HG02981 (cell line): ENCODE results near the gene IMMP2L.
A peak's percentile ranks its signal among the peaks of the same experiment; 100 is the strongest.

Experiments used
- ATAC-seq: cut with Tn5 transposase; IDR thresholded peaks from one replicate; pipeline ENCODE4 v1.9.1; 2021; ENCODE audit warnings: mild to moderate bottlenecking, moderate library complexity; ENCODE audit not compliant: unreplicated experiment

The IMMP2L gene

GRCh38 chr7:111174510-111174909 lies 387.8 kb downstream of the IMMP2L start:
- no peak for ATAC-seq

GRCh38 chr7:111173990-111174389 lies 388.3 kb downstream of the IMMP2L start:
- no peak for ATAC-seq

- ATAC-seq: no peak
Measured at GRCh38 chr7:111173528-111173927, 388.8 kb downstream of the IMMP2L start.

GRCh38 chr7:111172564-111173257 lies 389.6 kb downstream of the IMMP2L start:
- ATAC-seq: no peak

- no peak for ATAC-seq
Measured at GRCh38 chr7:111168182-111168581, 394.1 kb downstream of the IMMP2L start.

- ATAC-seq: no peak
Measured at GRCh38 chr7:111164442-111164841, 397.9 kb downstream of the IMMP2L start.

GRCh38 chr7:111162692-111163091 lies 399.6 kb downstream of the IMMP2L start:
- ATAC-seq: no peak

- no peak for ATAC-seq
Measured at GRCh38 chr7:111160297-111160696, 402.0 kb downstream of the IMMP2L start.

- ATAC-seq: no peak
Measured at GRCh38 chr7:111159426-111159825, 402.9 kb downstream of the IMMP2L start.

GRCh38 chr7:111150709-111151108 lies 411.6 kb downstream of the IMMP2L start:
- ATAC-seq: no peak

GRCh38 chr7:111147708-111148533 lies 414.4 kb downstream of the IMMP2L start:
- ATAC-seq: no peak

GRCh38 chr7:111146136-111146535 lies 416.2 kb downstream of the IMMP2L start:
- ATAC-seq: no peak

GRCh38 chr7:111145472-111145871 lies 416.8 kb downstream of the IMMP2L start:
- no peak for ATAC-seq

GRCh38 chr7:111140091-111140865 lies 422.0 kb downstream of the IMMP2L start:
- no peak for ATAC-seq

GRCh38 chr7:111138586-111138985 lies 423.7 kb downstream of the IMMP2L start:
- ATAC-seq: no peak

- peak; percentile 95 for ATAC-seq
Measured at GRCh38 chr7:111138193-111138569, 424.1 kb downstream of the IMMP2L start.

GRCh38 chr7:111137296-111138192 lies 424.7 kb downstream of the IMMP2L start:
- ATAC-seq: peak; percentile 63

- ATAC-seq: no peak
Measured at GRCh38 chr7:111132833-111133232, 429.5 kb downstream of the IMMP2L start.

- ATAC-seq: no peak
Measured at GRCh38 chr7:111129435-111129834, 432.9 kb downstream of the IMMP2L start.

GRCh38 chr7:111126987-111127386 lies 435.3 kb downstream of the IMMP2L start:
- ATAC-seq: no peak

GRCh38 chr7:111115966-111116365 lies 446.3 kb downstream of the IMMP2L start:
- ATAC-seq: no peak
